HCT116 (cell line): ENCODE data around the gene UTS2B. TPM values are rescaled to one million over a fixed set of nuclear protein-coding genes. Genes with fewer than 3 reads are reported as not detected.

ENCODE experiments used
- ATAC-seq: fragments of 200-7000 bp; cut with Tn5 transposase; 2 replicates; pipeline ENCODE4 v1.9.1; 2020; ENCODE audit warnings: mild to moderate bottlenecking, moderate library complexity
- BruUV-seq: library from RNA; stranded (reverse); fragments of 400-500 nt; replicated peaks from 2 replicates; lab custom pipeline; 2021; lab: Mats Ljungman, UMichigan
- CTCF ChIA-PET: fragments of 300-600 bp; sonication (Branson Sonifier 250); formaldehyde crosslinking; loops from one replicate; lab custom pipeline; 2021; ENCODE audit warnings: antibody characterized with exemption; lab: Charles Lee
- POLR2A ChIA-PET: fragments of 300-600, 350-600 bp; sonication (Branson Sonifier 250); formaldehyde crosslinking; loops from one replicate; lab custom pipeline; 2021; ENCODE audit warnings: antibody characterized with exemption; lab: Charles Lee
- RAD21 ChIA-PET, 2 experiments: fragments of 300-600 bp; sonication (Branson Sonifier 250); formaldehyde crosslinking; loops; one replicate each; lab custom pipeline; 2023; ENCODE audit warnings: low total read pairs in 2 of 2; ENCODE audit not compliant: uncharacterized antibody in 2 of 2, unreplicated experiment in 2 of 2, low non-redundant PET in 1 of 2; lab: Charles Lee
- DNase-seq: peaks from one replicate; pipeline ENCODE4 v3.0.0-alpha.2; 2010; ENCODE audit warnings: low read depth, low spot score
- H2AFZ ChIP-seq: fragments of 200-600 bp; shearing (Covaris generic), sonication (generic); 2 replicates; pipeline ENCODE4 v1.6.1; 2017; ENCODE audit warnings: low read depth, mixed run types, mixed read lengths, antibody characterized with exemption, low read length; ENCODE audit not compliant: poor library complexity, severe bottlenecking
- H3K27ac ChIP-seq: 2 replicates; pipeline ENCODE4 v1.5.1; 2012; ENCODE audit warnings: low read depth, low read length
- H3K27me3 ChIP-seq: fragments of 200-600 bp; sonication (generic); 2 replicates; pipeline ENCODE4 v1.6.1; 2016; ENCODE audit warnings: mixed run types, low read length, mixed read lengths; ENCODE audit not compliant: insufficient read depth
- H3K36me3 ChIP-seq, 2 experiments: fragments of 200-500 bp in 1 of 2; fragments of 200-600 bp in 1 of 2; sonication (Bioruptor generic) in 1 of 2; sonication (generic) in 1 of 2; 2 replicates each; pipeline versions ENCODE4 v1.5.1 to v1.6.1; 2014 to 2016; ENCODE audit warnings: low read length in 2 of 2, inconsistent platforms in 1 of 2, mixed read lengths in 1 of 2, mixed run types in 1 of 2; ENCODE audit not compliant: insufficient read depth in 2 of 2, control insufficient read depth in 1 of 2
- H3K4me1 ChIP-seq, 2 experiments: fragments of 200-600 bp in 1 of 2; sonication (generic) in 1 of 2; 2 replicates each; pipeline versions ENCODE4 v1.5.1 to v1.6.1; 2012 to 2017; ENCODE audit warnings: low read length in 2 of 2, inconsistent platforms in 1 of 2, mild to moderate bottlenecking in 1 of 2, mixed read lengths in 1 of 2, mixed run types in 1 of 2, moderate library complexity in 1 of 2; ENCODE audit not compliant: insufficient read depth in 2 of 2, control insufficient read depth in 1 of 2
- H3K4me2 ChIP-seq: fragments of 200-600 bp; sonication (generic); 2 replicates; pipeline ENCODE4 v1.6.1; 2017; ENCODE audit warnings: mixed run types, low read length, mixed read lengths
- H3K4me3 ChIP-seq, 2 experiments: fragments of 200-600 bp in 1 of 2; sonication (generic) in 1 of 2; replicated peaks in 1 of 2; 2 replicates each; pipeline ENCODE4 v1.5.1; 2011 to 2016; ENCODE audit warnings: low read length in 2 of 2, control low read depth in 1 of 2, low read depth in 1 of 2, mild to moderate bottlenecking in 1 of 2, mixed read lengths in 1 of 2, mixed run types in 1 of 2
- H3K79me2 ChIP-seq: fragments of 200-600 bp; sonication (generic); 2 replicates; pipeline ENCODE4 v1.6.1; 2017; ENCODE audit warnings: mild to moderate bottlenecking, mixed run types, low read length, moderate library complexity, mixed read lengths; ENCODE audit not compliant: insufficient read depth
- H3K9ac ChIP-seq: fragments of 200-600 bp; sonication (generic); 2 replicates; pipeline ENCODE4 v1.6.1; 2016; ENCODE audit warnings: low read length, mixed read lengths
- H3K9me2 ChIP-seq: fragments of 200-600 bp; sonication (generic), shearing (Covaris generic); 2 replicates; pipeline ENCODE4 v1.6.1; 2017; ENCODE audit warnings: mixed run types, mild to moderate bottlenecking, moderate library complexity; ENCODE audit not compliant: insufficient read depth
- H3K9me3 ChIP-seq, 2 experiments: fragments of 200-500 bp in 1 of 2; fragments of 200-600 bp in 1 of 2; sonication (Bioruptor generic) in 1 of 2; sonication (generic) in 1 of 2; 2 replicates each; pipeline ENCODE4 v1.6.1; 2014 to 2017; ENCODE audit warnings: low read length in 2 of 2, mixed read lengths in 2 of 2, inconsistent platforms in 1 of 2, low read depth in 1 of 2, mild to moderate bottlenecking in 1 of 2, mixed run types in 1 of 2, moderate library complexity in 1 of 2; ENCODE audit not compliant: control insufficient read depth in 1 of 2, insufficient read depth in 1 of 2
- H4K20me1 ChIP-seq: fragments of 200-600 bp; sonication (generic), shearing (Covaris generic); 2 replicates; pipeline ENCODE4 v1.6.1; 2017; ENCODE audit warnings: mixed run types, mild to moderate bottlenecking, moderate library complexity; ENCODE audit not compliant: insufficient read depth
- ATF3 ChIP-seq: IDR thresholded peaks from 2 replicates; pipeline ENCODE4 v1.6.1; 2012
- CTCF ChIP-seq, 3 experiments: fragments of 200-600 bp in 1 of 3; sonication (generic) in 1 of 3; IDR thresholded peaks in 2 of 3; conservative IDR thresholded peaks in 1 of 3; 2 replicates each; pipeline ENCODE4 v1.5.1; 2012 to 2017; ENCODE audit warnings: low read depth in 2 of 3, low read length in 2 of 3, antibody characterized with exemption in 1 of 3, borderline replicate concordance in 1 of 3, control low read depth in 1 of 3, mild to moderate bottlenecking in 1 of 3, mixed read lengths in 1 of 3, mixed run types in 1 of 3, moderate library complexity in 1 of 3; ENCODE audit not compliant: insufficient read depth in 1 of 3
- ELF1 ChIP-seq: IDR thresholded peaks from 2 replicates; pipeline ENCODE4 v1.6.1; 2012; ENCODE audit warnings: low read depth, borderline replicate concordance
- EZH2 ChIP-seq: fragments of 200-600 bp; sonication (generic); IDR thresholded peaks from 2 replicates; pipeline ENCODE4 v1.6.1; 2017; ENCODE audit warnings: antibody characterized with exemption, mixed run types
- EZH2phosphoT487 ChIP-seq: fragments of 200-600 bp; IDR thresholded peaks from 2 replicates; pipeline ENCODE4 v1.6.1; 2018; ENCODE audit warnings: antibody characterized with exemption, borderline replicate concordance
- POLR2AphosphoS5 ChIP-seq: IDR thresholded peaks from 2 replicates; pipeline ENCODE4 v1.6.1; 2011; ENCODE audit warnings: mild to moderate bottlenecking, low read depth, low read length, moderate library complexity
- RAD21 ChIP-seq: IDR thresholded peaks from 2 replicates; pipeline ENCODE4 v1.6.1; 2012; ENCODE audit warnings: low read depth, mild to moderate bottlenecking
- SIN3A ChIP-seq: IDR thresholded peaks from 2 replicates; pipeline ENCODE4 v1.6.1; 2012; ENCODE audit warnings: low read depth
- SP1 ChIP-seq: IDR thresholded peaks from 2 replicates; pipeline ENCODE4 v1.6.1; 2012; ENCODE audit warnings: low read depth
- TCF7L2 ChIP-seq: IDR thresholded peaks from 2 replicates; pipeline ENCODE4 v1.7.0; 2011; ENCODE audit warnings: borderline replicate concordance, inconsistent platforms; ENCODE audit not compliant: insufficient read depth, insufficient read length; ENCODE audit errors: extremely low read depth
- ZBTB33 ChIP-seq: IDR thresholded peaks from 2 replicates; pipeline ENCODE4 v1.6.1; 2011; ENCODE audit warnings: mild to moderate bottlenecking, low read length, moderate library complexity; ENCODE audit not compliant: insufficient replicate concordance; ENCODE audit errors: extremely low read depth
- ZNF274 ChIP-seq: fragments of 200-500 bp; sonication (Bioruptor generic); IDR thresholded peaks from 2 replicates; pipeline ENCODE4 v1.6.1; 2014; ENCODE audit warnings: mild to moderate bottlenecking, low read depth, low read length, inconsistent platforms
- intact Hi-C: fragments of 100-400 bp; cut with micrococcal nuclease; formaldehyde crosslinking; loops from 2 replicates; pipeline ENCODE4 v1.10.0; 2022
- total RNA-seq: library from RNA; stranded (reverse); gene quantifications from one replicate; pipeline ENCODE4 v1.2.1, GENCODE V29; 2021; ENCODE audit not compliant: unreplicated experiment
- TF ChIP-seq, protein P1 (sequence below): IDR thresholded peaks from 2 replicates; pipeline ENCODE4 v1.6.1; 2012

UTS2B gene
- total RNA-seq, 1 experiment from 2014 or later: 0.59 TPM

- no peak overlapping the region for H3K4me2 ChIP-seq
- RAD21 ChIA-PET: no interaction called here
- no peak overlapping the region for H3K9ac ChIP-seq
- H3K27me3 ChIP-seq: no peaks in the 10 kb centered on the region
- H3K4me1 ChIP-seq: peaks cover 26 to 31% of the 10 kb centered on the region in 2 experiments
- no peak overlapping the region for H2AFZ ChIP-seq
- ATAC-seq: no peak
- no peak overlapping the region for H3K4me3 ChIP-seq
- CTCF ChIA-PET: no interaction called here
- no peak for TF ChIP-seq ATF3
- no peak for TF ChIP-seq POLR2AphosphoS5
- TF ChIP-seq, protein P1, sequence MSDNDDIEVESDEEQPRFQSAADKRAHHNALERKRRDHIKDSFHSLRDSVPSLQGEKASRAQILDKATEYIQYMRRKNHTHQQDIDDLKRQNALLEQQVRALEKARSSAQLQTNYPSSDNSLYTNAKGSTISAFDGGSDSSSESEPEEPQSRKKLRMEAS: no peak
- H3K9me3 ChIP-seq: no peaks in the 10 kb centered on the region
- no peak overlapping the region for H3K27ac ChIP-seq
- BruUV-seq: no TSS peak
- H3K79me2 ChIP-seq: no peaks in the 10 kb centered on the region
- intact Hi-C loops: no loop called here
- DNase-seq: no peak
- H3K36me3 ChIP-seq: peaks cover 2 to 15% of the 10 kb centered on the region in 2 experiments; a peak in 2 of 4 replicates
- H4K20me1 ChIP-seq: no peaks in the 10 kb centered on the region
- POLR2A ChIA-PET: no interaction called here
- no peaks in the 10 kb centered on the region for H3K9me2 ChIP-seq
Measured at GRCh38 chr3:191362524-191363090, 32.3 kb upstream of the UTS2B start.

- TF ChIP-seq ELF1 (no peak), ZBTB33 (no peak), ATF3 (no peak), RAD21 (no peak), ZNF274 (no peak), EZH2 (no peak), CTCF (IDR thresholded peaks at IDR 0.05 in 2 of 3, conservative IDR thresholded peaks at IDR 0.05 in 1 of 3; ENCODE audit: borderline replicate concordance in 1 of 3, insufficient read depth in 1 of 3, low read depth in 2 of 3, low read length in 2 of 3) (no peak), SP1 (no peak), TCF7L2 (no peak), EZH2phosphoT487 (no peak), SIN3A (no peak)
- Histone ChIP-seq H3K36me3 (peaks cover 2 to 11% of the 10 kb centered on the region in 2 experiments; a peak in 2 of 4 replicates), H3K9me2 (no peaks in the 10 kb centered on the region), H3K4me3 (no peak overlapping the region), H3K27ac (no peak overlapping the region), H2AFZ (no peak overlapping the region), H3K79me2 (no peaks in the 10 kb centered on the region), H3K27me3 (no peaks in the 10 kb centered on the region), H4K20me1 (no peaks in the 10 kb centered on the region), H3K9me3 (no peaks in the 10 kb centered on the region), H3K4me2 (no peak overlapping the region), H3K4me1 (peaks cover 32 to 37% of the 10 kb centered on the region in 2 experiments), H3K9ac (no peak overlapping the region)
- ChIA-PET POLR2A (no interaction called here), RAD21 (no interaction called here), CTCF (no interaction called here)
- ATAC-seq (no peak), DNase-seq (no peak)
- no TSS peak for BruUV-seq
- intact Hi-C loops: no loop called here
Measured at GRCh38 chr3:191362037-191362436, 31.7 kb upstream of the UTS2B start.
